NCI-H2171 treated with DMSO at 0.1 percent for 48 hours (cell line): Measurements from ENCODE around the gene BTNL2.

Experiments used
- DNase-seq: peaks from one replicate; lab custom pipeline; 2025; lab: John Stamatoyannopoulos, UW

BTNL2 gene

GRCh38 chr6:32413427-32414047 is 6.6 kb upstream of the BTNL2 start:
- peak; percentile 70 for DNase-seq

GRCh38 chr6:32411566-32412327 is 4.8 kb upstream of the BTNL2 start:
- no peak for DNase-seq

GRCh38 chr6:32410906-32411305 is 3.9 kb upstream of the BTNL2 start:
- DNase-seq = no peak

- DNase-seq = no peak
Observed at GRCh38 chr6:32406197-32406596, 784 bp downstream of the BTNL2 start.

- DNase-seq = no peak
Observed at GRCh38 chr6:32405656-32406055, 1.3 kb downstream of the BTNL2 start.

- no peak for DNase-seq
Observed at GRCh38 chr6:32402812-32403211, 4.2 kb downstream of the BTNL2 start.

GRCh38 chr6:32401284-32401963 is 5.6 kb downstream of the BTNL2 start:
- no peak for DNase-seq

- DNase-seq = no peak
Observed at GRCh38 chr6:32397252-32397920, 9.6 kb downstream of the BTNL2 start.

- DNase-seq = no peak
Observed at GRCh38 chr6:32396028-32396427, 11.0 kb downstream of the BTNL2 start.

GRCh38 chr6:32393665-32394420 is 13.1 kb downstream of the BTNL2 start:
- DNase-seq = no peak

- DNase-seq = no peak
Observed at GRCh38 chr6:32391505-32391904, 15.5 kb downstream of the BTNL2 start.

- DNase-seq = no peak
Observed at GRCh38 chr6:32387589-32388340, 19.2 kb downstream of the BTNL2 start.

GRCh38 chr6:32386040-32386439 is 20.9 kb downstream of the BTNL2 start:
- DNase-seq = no peak

- DNase-seq = no peak
Observed at GRCh38 chr6:32382757-32383420, 24.1 kb downstream of the BTNL2 start.

- DNase-seq = no peak
Observed at GRCh38 chr6:32379545-32379944, 27.4 kb downstream of the BTNL2 start.

- DNase-seq = no peak
Observed at GRCh38 chr6:32375739-32376529, 31.0 kb downstream of the BTNL2 start.

GRCh38 chr6:32371803-32372202 is 35.2 kb downstream of the BTNL2 start, which contains the start of gene TSBP1:
TSS of gene TSBP1 (minus strand) at chr6:32371903. CDS start at chr6:32371706, 197 bp downstream.
- no peak for DNase-seq

- no peak for DNase-seq
Observed at GRCh38 chr6:32371229-32371628, 35.8 kb downstream of the BTNL2 start.

- no peak for DNase-seq
Observed at GRCh38 chr6:32370505-32370904, 36.5 kb downstream of the BTNL2 start.

GRCh38 chr6:32369660-32370059 is 37.3 kb downstream of the BTNL2 start:
- DNase-seq = no peak
